Measurements from ENCODE around the gene KRTAP27-1. TPM values are rescaled to one million over a fixed set of nuclear protein-coding genes. Genes with fewer than 3 reads are reported as not detected.

KRTAP27-1 gene
- total RNA-seq, 1 experiment from 2014 or later: not detected

DNA sequence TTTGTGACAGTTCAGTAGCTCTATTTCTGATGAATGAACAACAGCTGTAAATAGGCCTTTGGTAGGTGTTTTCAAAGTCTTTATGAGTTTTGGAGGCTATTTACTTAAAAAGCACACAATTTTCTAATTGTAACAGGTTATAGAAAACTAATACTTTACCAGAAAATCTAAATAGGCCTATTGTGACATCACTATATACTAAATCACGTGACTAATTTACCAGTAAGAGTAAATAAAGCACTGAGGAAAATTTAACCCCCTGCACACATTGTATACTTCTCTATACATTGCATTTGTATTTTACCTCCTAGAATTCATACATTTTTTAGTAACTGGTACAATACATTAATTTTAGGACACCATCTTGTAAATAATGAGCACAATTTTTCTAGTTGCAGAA, 32.4 kb downstream of the KRTAP27-1 start:
- DNase-seq (ENCODE audit: extremely low read depth, low read depth): no peak

DNA sequence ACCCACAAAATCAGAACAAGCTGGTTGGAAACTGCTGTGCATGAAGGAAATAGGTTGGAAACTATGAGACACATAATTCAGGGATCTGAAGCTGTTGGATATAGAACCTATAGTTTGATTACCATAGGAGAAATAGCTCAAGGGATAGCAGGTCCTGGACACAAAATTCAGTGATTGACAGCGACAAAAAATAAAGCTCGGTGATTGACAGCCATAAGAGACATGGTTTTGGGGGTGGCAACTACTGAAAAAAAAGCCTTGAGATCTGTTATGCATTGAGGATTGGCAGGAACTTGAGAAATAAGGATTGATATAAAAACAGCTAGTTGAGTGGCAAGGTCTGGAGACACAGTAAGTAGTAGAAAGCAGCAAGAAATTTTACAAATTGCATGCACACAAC, 48.3 kb downstream of the KRTAP27-1 start, which contains the start of gene KRTAP25-1:
Gene KRTAP25-1, minus strand, starts transcription at position 300 of the 400 bp plus-strand sequence. Its CDS starts 24 bp downstream, at position 276.
- DNase-seq (ENCODE audit: extremely low read depth, low read depth): no peak

Small RNA genes lying within 50 kb of the gene (small RNA-seq; reads per million reads assigned to genes)
- gene KRTAP23-1: 0 reads per million in 2 experiments
- 0 reads per million in 2 experiments for gene MIR4327

Other genes with a start within 250 kb of the KRTAP27-1 start
- gene CLDN17, start 170.9 kb downstream of the KRTAP27-1 start, total RNA-seq (2014; rRNA removed; shearing (Covaris generic)): not detected in 2 replicates
- gene CLDN8, start 121.6 kb downstream of the KRTAP27-1 start, total RNA-seq (2014; rRNA removed; shearing (Covaris generic)): not detected in 2 replicates
- gene KRTAP24-1, start 54.7 kb downstream of the KRTAP27-1 start, total RNA-seq (2014; rRNA removed; shearing (Covaris generic)): not detected in 2 replicates
- gene KRTAP25-1, start 48.2 kb downstream of the KRTAP27-1 start, total RNA-seq (2014; rRNA removed; shearing (Covaris generic)): not detected in 2 replicates
- not detected in 2 replicates for gene KRTAP26-1, start 17.4 kb downstream of the KRTAP27-1 start, total RNA-seq (2014; rRNA removed; shearing (Covaris generic))
- gene KRTAP23-1, start 10.9 kb upstream of the KRTAP27-1 start, total RNA-seq (2014; rRNA removed; shearing (Covaris generic)): not detected in 2 replicates
- gene KRTAP13-2, start 34.6 kb upstream of the KRTAP27-1 start, total RNA-seq (2014; rRNA removed; shearing (Covaris generic)): not detected in 2 replicates
- not detected in 2 replicates for gene KRTAP13-1, start 58.3 kb upstream of the KRTAP27-1 start, total RNA-seq (2014; rRNA removed; shearing (Covaris generic))
- gene KRTAP13-3, start 88.2 kb upstream of the KRTAP27-1 start, total RNA-seq (2014; rRNA removed; shearing (Covaris generic)): not detected in 2 replicates
- gene KRTAP13-4, start 92.5 kb upstream of the KRTAP27-1 start, total RNA-seq (2014; rRNA removed; shearing (Covaris generic)): not detected in 2 replicates
- not detected in 2 replicates for gene KRTAP15-1, start 102.6 kb upstream of the KRTAP27-1 start, total RNA-seq (2014; rRNA removed; shearing (Covaris generic))
- not detected in 2 replicates for gene KRTAP19-1, start 142.7 kb upstream of the KRTAP27-1 start, total RNA-seq (2014; rRNA removed; shearing (Covaris generic))
- gene KRTAP19-2, start 149.7 kb upstream of the KRTAP27-1 start, total RNA-seq (2014; rRNA removed; shearing (Covaris generic)): not detected in 2 replicates
- gene KRTAP19-3, start 154.3 kb upstream of the KRTAP27-1 start, total RNA-seq (2014; rRNA removed; shearing (Covaris generic)): not detected in 2 replicates
- gene KRTAP19-4, start 159.5 kb upstream of the KRTAP27-1 start, total RNA-seq (2014; rRNA removed; shearing (Covaris generic)): not detected in 2 replicates
- gene KRTAP19-5, start 164.4 kb upstream of the KRTAP27-1 start, total RNA-seq (2014; rRNA removed; shearing (Covaris generic)): not detected in 2 replicates
- gene KRTAP19-6, start 204.2 kb upstream of the KRTAP27-1 start, total RNA-seq (2014; rRNA removed; shearing (Covaris generic)): not detected in 2 replicates
- not detected in 2 replicates for gene KRTAP19-7, start 223.6 kb upstream of the KRTAP27-1 start, total RNA-seq (2014; rRNA removed; shearing (Covaris generic))

Data from NCI-H460 (cell line).